HG03442 (cell line): Measurements from ENCODE around the gene IL18BP.

Experiments used
- ATAC-seq: cut with Tn5 transposase; IDR thresholded peaks from one replicate; pipeline ENCODE4 v1.9.1; 2021; ENCODE audit warnings: mild to moderate bottlenecking, moderate library complexity; ENCODE audit not compliant: unreplicated experiment

The IL18BP gene

GRCh38 chr11:71998649-71999310 is at the start of gene IL18BP:
Gene IL18BP, plus strand, starts transcription at chr11:71998909. Its CDS starts 1,076 bp downstream, at chr11:71999985.
- peak; percentile 41 for ATAC-seq

GRCh38 chr11:71949034-71949433 is 49.7 kb upstream of the IL18BP start:
- ATAC-seq = no peak

DNA sequence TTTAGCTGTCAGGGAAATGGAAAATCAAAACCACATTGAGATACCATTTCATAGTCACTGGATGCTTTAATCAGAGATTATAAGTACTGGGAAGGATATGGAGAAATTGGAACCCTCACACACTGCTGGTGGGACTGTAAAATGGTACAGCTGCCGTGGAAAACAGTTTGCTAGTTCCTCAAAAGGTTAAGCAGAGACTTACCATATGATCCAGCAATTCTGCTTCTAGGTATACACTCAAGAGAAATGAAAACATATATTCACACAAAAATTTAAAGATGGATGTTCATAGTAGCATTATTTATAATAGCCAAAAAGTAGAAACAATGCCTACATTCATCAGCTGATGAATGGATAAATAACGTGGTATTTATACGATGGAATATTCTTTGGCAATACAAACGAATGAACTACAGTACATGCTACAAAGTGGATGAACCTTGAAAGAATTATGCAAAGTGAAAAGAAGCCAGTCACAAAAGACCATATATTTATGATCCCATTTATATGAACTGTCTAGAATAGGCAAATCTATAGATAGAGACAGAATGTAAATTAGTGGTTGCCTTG is 46.9 kb upstream of the IL18BP start:
- no peak for ATAC-seq

- no peak for ATAC-seq
Observed at GRCh38 chr11:71955898-71956456, 42.7 kb upstream of the IL18BP start.

DNA sequence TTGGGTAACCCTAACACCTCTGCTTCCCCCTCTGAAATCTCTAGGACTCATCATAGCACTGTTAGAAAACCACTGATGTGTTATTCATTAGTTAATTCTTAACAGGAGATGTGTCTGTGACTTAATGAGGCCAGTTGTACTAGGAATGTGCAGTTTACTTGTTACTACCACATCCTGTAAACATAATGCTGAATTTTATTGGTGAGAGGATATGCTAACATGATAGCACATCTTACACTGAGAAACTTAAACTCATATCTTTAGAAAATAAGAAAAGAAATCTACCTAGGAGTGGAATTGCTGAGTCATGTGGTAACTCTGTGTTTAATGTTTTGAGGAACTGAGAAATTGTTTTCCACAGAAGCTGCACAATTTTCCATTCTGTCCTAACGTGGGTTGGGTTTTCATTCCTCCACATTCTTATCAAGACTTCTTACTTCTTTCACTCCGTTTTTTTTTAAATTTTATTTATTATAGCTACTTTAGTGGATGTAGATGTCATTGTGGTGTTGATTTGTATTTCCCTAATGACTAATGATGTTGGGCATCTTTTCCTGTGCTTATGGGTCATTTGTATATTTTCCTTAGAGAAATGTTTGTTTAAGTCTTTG is 36.2 kb upstream of the IL18BP start:
- ATAC-seq = peak; percentile 39

- ATAC-seq = no peak
Observed at GRCh38 chr11:71963468-71963867, 35.2 kb upstream of the IL18BP start.

DNA sequence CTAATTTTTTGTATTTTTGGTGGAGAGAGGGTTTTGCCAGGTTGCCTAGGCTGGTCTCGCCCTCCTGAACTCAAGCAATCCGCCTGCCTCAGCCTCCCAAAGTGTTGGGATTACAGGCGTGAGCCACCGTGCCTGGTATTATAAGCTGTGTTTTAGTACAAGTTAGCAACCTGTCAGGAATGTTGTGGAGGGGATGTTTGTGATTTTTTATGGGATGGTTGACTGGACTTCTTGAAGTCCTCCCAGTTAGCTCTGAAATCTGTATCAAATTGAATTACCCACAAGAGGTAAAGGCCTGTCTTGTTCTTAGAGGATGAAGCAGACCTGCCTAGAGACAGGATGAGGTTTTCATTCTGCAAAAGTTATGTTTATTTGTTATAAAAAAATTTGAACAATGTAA is 34.1 kb upstream of the IL18BP start:
- no peak for ATAC-seq

DNA sequence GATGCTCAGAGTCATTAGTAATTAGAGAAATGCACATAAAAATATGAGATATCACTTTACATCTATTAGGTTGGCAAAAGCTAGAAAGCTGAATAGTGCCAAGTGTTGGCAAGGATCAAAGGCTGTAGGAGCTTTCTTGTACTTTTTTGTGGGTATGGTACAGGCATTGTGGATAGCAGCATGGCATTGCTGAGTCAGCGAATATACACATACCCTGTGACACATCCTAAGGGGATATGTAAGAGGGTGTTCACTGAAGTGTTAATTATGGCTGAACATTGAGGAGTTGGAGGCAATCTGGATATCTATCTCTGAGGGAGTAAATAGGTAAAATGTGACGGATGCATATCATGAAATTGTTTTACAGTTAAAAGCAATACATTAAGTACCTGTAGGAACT is 27.0 kb upstream of the IL18BP start:
- ATAC-seq = no peak

- no peak for ATAC-seq
Observed at GRCh38 chr11:71976551-71976950, 22.2 kb upstream of the IL18BP start.

GRCh38 chr11:71977090-71977489 is 21.6 kb upstream of the IL18BP start:
- ATAC-seq = no peak

DNA sequence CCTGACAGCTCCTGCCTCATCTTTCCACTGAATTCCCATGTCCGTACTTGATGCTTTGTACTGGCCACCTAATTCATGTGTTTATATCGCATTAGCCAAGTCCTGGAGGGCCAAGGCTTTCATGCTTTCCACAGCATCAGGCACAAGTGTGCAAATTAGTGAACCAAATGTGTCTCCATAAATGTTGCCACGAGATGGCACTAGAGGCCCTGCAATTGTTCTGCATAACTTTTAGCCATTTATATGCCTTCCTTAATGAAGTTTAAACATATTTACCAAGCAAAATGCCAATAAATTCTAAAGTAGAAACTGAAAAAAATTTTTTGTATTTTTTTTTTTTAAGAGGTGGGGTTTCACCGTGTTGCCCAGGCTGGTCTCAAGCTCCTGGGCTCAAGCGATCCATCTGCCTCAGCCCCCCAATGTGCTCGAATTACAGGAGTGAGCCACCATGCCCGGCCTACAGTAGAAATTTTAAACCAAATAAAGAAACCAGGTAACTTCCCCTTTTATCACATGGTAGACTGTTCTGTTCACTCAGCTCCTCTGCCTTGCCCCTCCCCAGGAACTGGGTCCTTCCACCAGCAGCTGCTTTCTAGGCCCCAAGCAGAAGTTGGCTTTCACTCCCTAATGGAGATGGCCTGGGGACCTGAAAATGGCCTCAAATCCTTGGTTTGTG is 20.8 kb upstream of the IL18BP start:
- ATAC-seq = no peak

DNA sequence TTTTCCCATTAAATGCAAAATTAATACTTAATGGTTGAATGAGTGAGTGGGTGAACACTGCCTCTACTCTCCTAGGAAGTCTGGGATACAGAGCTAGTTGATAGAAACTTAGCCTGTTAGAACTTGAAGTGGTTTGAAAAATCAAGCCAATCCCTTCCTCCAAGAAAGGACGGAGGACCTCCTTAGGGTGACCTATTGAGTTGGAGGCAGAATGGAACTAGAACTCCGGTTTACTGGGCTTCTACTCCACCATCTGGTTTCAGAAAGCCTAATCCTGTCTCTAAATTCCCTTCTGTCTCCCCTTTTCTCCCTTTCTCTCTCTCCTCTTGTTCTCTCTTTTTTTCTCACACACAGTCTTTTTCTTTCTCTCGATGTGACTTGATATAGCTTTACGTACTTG is 19.6 kb upstream of the IL18BP start:
- no peak for ATAC-seq

DNA sequence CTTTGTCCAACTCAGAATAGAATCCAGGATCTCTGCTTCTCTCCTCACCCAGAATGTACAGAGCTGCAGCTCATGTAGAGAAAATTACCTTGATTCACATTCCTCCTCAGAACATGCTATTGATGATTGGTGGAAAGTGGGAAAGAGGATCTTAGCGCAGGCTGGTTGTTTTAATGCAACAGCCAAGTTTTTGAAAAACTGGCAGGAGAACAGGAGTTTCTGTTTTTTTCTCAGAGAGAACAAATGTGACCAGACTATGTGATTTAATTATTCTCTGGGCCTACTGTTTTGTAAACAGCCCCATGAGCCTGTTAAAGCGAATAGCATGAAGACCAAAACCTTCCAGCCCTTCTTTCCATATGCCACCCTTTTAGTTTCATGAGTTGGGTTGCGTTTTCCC is 19.1 kb upstream of the IL18BP start:
- ATAC-seq = no peak

DNA sequence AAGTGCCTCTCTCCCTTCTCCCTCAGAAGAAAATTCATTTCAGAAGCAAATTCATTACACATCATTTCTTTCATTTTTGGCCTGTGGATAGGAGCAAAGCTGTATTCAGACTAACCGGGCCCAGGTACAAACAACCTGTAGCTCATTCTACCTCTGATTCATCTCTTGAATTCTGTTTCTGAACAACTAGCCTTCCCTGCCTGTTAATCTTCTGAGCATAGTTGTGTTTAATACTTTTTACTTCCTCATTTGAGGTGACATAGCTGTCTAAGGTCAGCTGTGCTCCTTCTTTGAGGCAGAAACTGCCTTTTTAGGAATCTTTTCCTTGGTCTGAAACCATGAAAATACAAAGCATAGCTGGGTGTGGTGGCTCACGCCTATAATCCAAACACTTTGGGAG is 12.6 kb upstream of the IL18BP start:
- ATAC-seq = no peak

DNA sequence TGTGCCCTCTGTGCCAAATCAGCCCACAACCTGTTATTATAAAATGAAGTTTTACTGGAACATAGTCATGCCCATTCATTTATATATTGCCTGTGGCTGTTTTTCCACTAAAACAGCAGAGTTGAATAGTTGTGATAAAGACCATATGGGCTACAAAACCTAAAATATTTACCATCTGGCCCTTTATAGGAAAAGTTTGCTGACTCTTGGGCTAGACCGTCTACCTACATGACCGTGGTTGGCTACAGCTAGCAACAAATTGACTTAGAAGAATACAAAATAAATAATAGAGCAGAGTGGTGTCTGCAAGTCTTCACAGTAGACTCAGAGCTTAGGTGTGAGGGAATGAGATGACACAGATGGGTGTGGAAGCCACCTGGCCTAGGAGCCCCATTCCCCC is 11.2 kb upstream of the IL18BP start:
- ATAC-seq = no peak

- no peak for ATAC-seq
Observed at GRCh38 chr11:71988050-71988449, 10.7 kb upstream of the IL18BP start.

DNA sequence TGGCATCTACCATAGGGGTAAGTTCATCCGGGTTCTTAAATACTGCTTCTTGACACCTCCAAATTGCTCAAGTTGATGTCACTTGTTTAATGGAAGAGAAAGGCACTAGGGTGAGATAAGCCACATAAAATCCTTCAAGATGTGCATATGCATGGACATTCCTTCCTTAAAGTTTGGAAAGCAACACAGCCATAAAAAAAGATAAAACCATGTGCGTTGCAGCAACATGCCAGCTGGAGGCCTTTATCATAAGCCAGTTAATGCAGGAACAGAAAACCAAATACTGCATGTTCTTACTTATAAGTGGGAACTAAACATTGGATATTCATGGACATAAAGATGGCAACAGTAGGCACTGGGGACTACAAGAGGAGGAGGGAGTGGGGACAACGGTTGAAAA is 8.0 kb upstream of the IL18BP start:
- no peak for ATAC-seq

DNA sequence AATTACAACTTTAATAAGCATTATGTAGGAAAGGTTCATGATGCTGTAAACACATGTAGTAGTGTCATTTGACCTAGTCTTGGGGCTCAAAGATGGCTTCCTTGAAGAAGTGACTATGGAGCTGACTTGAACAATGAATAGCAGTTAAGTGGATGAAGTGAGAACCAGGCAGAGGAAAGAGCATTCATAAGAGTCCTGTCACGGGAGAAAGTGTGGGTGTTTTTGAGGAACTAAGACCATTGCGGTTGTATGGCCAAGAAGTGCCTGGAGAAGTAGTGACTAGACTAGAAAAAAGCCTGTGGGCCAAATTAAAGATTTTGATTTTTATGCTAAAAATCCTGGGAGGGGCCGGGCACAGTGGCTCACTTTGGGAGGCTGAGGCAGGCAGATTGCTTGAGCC is 7.2 kb upstream of the IL18BP start:
- no peak for ATAC-seq

GRCh38 chr11:71992136-71992730 is 6.5 kb upstream of the IL18BP start:
- no peak for ATAC-seq

- ATAC-seq = no peak
Observed at GRCh38 chr11:71994786-71995185, 3.9 kb upstream of the IL18BP start.

DNA sequence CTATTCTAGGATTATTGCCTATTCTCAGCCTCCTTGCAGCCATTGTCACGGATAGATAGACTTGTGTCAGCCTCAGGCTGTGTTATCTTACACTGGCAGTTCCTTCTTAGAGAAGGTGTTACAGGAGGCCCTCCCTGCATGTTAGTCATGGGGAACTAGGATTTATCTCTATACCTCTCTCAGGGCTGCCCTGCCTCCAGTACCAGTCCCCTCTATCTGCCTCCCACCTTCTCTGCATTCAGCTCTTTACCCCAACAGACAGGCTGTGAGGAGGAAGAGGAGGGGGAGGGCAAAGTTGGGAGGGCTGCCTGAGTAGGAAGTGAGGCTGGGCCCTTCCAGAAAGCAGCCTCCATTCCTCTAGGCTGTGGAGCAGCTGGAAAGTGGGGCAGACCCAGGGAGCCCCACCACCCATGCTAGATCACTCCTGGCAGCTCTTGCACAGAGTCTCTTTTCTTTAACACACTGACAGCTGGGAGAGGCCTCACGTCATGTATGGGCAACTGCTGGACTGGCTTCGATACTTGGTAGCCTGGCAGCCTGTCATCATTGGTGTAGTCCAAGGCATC is 2.9 kb upstream of the IL18BP start:
- no peak for ATAC-seq
